NK-92 (cell line): ENCODE data around the gene INO80C.

ENCODE experiments used
- DNase-seq: peaks from one replicate; lab custom pipeline; 2025; ENCODE audit not compliant: unreplicated experiment; lab: John Stamatoyannopoulos, UW

Gene INO80C

DNA sequence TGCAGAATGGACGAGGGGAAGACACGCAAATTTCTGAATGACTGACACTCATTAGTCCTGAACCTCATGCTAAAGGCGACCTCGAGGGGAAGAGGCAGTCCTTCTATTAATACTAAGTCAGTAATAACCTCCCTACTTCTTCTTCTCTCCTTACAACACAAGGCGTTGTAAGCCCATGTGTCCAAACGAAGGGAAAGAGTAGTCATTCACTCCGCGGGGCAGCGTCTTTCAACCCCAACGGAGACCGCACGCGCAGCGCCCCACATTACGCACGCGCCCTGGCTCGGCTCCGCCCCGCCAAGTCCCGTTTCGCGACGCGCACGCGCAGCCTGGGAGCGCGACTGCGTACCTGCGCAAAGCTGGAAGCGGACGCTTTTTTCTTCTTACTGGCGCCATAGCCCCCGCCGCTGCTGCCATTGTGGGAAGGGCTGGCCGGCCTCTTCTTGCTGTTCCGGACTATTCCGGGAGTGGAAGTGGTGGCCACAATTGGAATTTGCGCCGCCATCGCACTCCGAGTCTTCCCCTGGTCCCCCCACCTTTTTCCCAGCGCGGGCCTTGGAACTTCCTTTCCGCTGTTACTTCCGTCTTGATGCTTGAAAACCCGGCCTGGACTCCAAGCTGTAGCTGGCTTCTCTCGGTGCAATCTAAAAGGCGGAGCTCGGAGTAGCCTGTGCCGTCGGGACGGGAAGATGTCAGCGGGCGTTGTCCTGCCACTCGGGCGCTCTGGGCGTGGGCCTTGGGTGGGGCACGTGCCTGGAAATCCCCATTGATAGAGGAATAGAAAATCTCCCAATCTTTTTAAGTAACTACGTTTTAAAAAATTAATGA lies at the start of gene INO80C:
TSS of gene INO80C (minus strand) at position 591 of the 828 bp plus-strand sequence. CDS start at position 505, 86 bp downstream.
- peak; percentile 35 for DNase-seq

DNA sequence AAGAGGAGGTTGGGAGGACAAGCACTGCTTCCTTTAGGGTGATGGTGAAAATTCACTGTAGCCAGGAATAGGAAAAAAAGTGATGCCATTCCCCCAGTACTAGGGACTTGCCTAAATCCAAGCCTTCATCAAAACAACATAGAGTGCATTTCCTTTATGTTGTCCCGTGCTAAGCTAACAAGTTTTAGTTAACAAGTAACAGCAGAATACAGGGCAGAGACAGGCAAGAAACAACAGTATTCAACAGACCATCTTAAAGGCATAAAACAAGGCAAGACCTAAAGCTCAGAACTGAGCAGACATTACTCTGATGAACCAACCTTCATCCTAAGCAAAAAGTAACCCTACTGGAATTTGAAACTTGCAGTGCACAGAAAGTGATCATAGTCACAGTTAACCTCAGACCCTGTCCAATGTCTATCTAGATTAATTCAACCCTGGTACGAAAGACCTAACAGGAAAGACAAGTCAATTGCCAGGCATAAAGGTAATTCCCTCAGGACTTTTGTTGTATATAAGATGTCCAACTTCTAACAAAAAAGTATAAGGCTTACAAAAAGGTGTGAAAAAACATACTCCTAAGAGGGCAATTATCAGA lies 49.3 kb upstream of the INO80C start:
- DNase-seq, result no peak

- DNase-seq, result no peak
Measured at GRCh38 chr18:35542356-35542755, 44.6 kb upstream of the INO80C start.

DNA sequence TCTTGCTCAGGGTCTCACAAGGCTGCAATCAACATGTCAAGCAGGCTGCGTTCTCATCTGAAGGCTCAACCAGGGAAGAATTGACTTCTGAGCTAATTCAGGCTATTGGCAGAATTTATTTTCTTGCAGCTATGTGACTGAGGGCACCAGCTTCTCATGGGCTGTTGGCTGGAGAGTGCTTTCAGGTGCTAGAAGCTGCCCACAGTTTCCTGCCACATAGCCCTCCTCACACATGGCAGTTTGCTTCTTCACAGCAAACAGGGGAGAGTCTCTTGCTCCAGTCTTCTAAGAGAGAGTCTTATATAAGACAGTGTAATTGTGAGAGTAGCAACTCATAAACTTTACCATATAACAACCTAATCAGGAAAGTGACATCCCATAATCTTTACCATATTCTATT lies 37.5 kb upstream of the INO80C start:
- no peak for DNase-seq

DNA sequence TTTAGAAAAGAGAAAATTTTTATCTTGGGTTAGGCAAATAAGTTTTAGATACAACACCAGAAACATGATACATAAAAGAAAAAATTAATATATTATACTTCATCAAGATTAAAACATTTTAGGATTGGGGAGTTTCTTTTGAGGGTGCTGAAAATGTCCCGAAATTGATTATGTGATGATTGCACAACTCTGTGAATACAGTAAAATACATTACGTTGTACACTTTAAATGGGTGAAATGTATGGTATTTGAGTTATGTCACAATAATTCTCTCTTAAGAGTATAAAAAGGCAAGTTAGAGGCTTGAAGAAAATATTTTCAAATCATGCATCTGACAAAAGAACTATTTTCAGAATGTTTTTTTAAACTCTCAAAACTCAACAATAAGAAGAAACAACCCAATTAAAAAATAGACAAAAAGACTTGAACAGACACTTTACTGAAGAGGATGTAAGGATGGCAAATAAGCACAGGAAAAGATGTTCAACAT lies 36.2 kb upstream of the INO80C start:
- DNase-seq, result no peak

- DNase-seq, result no peak
Measured at GRCh38 chr18:35528749-35529274, 31.1 kb upstream of the INO80C start.

GRCh38 chr18:35526495-35527059 lies 28.8 kb upstream of the INO80C start:
- DNase-seq, result no peak

- DNase-seq, result no peak
Measured at GRCh38 chr18:35525795-35526494, 28.2 kb upstream of the INO80C start.

- no peak for DNase-seq
Measured at GRCh38 chr18:35524226-35524625, 26.5 kb upstream of the INO80C start.

GRCh38 chr18:35522130-35522959 lies 24.6 kb upstream of the INO80C start:
- no peak for DNase-seq

DNA sequence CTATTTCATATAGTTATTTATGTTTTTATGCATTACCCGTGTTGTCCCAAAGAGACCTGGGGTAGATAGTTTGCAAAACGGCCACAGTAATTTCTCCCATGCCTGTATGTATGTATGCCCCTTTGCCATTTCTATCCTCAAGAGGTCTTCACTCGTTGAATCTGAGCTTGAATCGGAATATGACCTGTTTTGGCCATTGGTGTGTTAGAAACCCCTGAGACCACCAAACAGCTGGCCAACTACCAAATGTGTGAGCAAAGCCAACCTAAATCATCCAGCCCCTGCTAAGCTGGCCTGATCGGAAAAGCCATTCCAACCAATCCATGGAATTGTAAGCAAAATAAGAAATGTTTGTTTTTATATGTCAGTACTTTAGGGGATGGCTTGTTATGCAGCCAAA lies 23.4 kb upstream of the INO80C start:
- no peak for DNase-seq

DNA sequence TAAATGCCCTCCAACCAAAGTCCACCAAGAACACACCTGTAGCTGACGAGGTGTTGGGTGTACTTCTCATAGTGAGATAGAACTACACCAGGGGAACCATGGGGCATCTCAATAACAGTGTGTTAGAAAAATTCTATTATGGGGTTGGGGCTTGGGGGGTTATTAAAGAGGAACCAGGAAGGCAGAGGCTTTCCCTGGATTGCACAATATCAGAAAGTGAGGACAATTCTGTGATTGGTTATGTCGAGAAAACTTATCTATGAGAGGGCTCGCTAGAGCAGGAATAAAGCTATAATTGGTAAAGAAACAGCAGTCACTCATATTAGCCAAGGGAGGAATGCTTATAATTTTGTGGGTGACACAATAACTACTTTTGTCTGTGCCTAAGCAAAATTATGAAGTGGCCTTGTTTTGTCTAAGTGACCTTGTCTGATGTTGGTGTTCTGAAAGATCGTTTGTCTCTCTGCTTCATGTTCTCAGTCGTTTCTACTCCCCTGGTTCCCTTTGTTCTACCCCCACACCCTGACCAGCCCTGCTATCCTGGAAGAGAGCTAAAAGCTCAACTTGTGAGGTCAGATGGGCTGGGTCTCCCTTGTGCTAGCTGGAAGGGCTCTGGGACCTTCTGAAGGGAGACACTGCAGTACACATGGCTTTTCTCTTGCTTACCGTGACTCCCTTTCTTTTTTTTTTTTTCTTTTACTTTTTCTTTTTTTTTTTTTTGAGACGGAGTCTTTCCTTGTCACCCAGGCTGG lies 21.6 kb upstream of the INO80C start:
- DNase-seq, result no peak

GRCh38 chr18:35517715-35518114 lies 20.0 kb upstream of the INO80C start:
- no peak for DNase-seq

GRCh38 chr18:35516789-35517188 lies 19.0 kb upstream of the INO80C start:
- no peak for DNase-seq

DNA sequence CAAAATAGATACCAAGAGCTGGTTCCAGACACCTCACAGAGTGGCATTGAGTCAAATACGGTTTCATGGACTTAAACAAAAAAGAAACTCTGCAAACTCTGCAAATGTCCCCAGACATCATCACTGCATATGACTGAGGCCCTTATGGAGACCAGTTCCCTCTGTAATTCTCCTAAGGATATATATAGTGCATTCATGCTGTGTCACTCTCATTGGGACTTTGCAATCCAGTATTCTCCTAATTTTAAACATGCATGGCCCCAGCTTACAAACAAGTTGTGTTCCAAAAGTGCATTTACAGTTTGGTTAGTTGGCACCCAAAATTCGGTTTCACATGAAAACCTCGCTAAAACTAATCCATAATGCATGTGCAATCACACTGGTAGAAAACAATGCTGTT lies 18.6 kb upstream of the INO80C start:
- DNase-seq, result no peak

- no peak for DNase-seq
Measured at GRCh38 chr18:35515460-35516130, 17.8 kb upstream of the INO80C start.

GRCh38 chr18:35514752-35515459 lies 17.1 kb upstream of the INO80C start:
- DNase-seq, result no peak

- DNase-seq, result no peak
Measured at GRCh38 chr18:35514283-35514682, 16.5 kb upstream of the INO80C start.
